Measurements from ENCODE around the gene RAD51B. TPM values are rescaled to one million over a fixed set of nuclear protein-coding genes. Genes with fewer than 3 reads are reported as not detected.

Gene RAD51B
- total and polyA plus RNA-seq, 2 donors = 6.2 to 92.9 TPM

DNA sequence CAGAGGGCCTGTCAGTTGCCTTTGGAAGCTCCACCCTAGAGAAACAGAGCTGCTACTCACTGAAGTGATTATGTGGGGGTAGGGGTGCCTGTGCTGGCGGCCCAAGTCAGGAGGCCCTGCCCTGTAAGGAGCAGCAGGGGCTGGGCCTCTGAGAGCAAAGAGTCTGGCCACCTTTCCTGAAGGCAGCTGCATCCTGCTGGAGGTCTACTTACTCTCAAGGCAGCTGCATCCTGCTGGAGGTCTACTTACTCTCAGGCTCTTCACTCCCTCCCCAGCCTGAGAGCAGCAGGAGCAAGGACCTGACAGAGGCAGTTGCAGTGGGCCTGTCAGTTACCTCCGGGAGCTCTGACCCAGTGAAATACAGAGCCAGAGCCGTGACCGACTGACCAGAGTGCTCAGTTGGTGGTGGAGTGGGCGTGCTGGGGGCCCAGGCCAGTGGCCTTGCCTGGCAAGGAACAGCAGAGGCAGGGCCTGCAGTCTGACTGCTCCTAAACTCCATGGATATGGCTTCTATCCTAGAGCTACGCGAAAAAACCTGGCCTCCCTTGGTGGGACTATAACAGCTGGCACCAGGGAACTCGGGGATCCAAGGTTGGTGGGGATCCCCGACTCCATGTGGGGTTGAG, 32.3 kb downstream of the RAD51B start:
- DNase-seq (ENCODE audit: extremely low spot score) = no peak
- peaks cover 2% of the 10 kb centered on the region for H3K4me1 ChIP-seq (ENCODE audit: insufficient read depth)
- H3K27ac ChIP-seq (ENCODE audit: low read depth) = no peak overlapping the region
- no peaks in the 10 kb centered on the region for H3K36me3 ChIP-seq (ENCODE audit: insufficient read depth)
- no peak overlapping the region for H3K4me3 ChIP-seq (ENCODE audit: low read depth, low read length)
- WGBS = 73% methylated on average over 9 of the region's 9 CpGs

DNA sequence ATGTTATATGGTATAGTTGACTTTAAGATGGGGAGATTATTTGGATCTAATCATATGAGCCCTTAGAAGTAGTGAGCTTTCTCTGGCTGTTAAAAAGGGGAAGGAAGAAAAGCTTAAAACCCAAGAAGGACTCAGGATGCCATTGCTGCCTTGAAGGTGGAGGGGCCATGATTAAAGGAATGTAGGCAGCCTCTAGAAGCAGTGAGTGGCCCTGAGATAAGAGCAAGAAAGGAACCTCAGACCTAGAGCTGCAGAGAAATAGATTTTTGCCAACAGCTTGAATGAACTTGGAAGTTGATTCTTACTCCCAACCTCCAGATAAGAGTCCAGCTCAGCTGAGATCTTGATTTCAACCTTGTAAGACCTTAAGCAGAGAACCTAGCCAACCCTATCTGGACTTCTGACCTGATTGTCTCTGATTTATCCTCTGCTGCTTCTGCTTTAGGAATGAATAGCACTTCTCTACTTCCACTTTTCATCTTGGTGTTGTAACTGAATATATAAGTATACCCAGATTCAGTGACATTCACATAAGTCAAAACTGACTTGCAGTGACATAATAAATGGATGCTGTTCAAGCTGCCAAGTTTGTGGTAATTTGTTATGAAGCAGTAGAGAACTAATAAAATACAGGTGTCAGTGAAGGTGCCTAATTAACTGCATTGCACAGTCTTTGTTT, 33.5 kb downstream of the RAD51B start:
- no peak overlapping the region for H3K4me3 ChIP-seq (ENCODE audit: low read depth, low read length)
- DNase-seq (ENCODE audit: extremely low spot score) = no peak
- H3K27ac ChIP-seq (ENCODE audit: low read depth) = no peak overlapping the region
- H3K36me3 ChIP-seq (ENCODE audit: insufficient read depth) = no peaks in the 10 kb centered on the region
- H3K4me1 ChIP-seq (ENCODE audit: insufficient read depth) = peaks cover 2% of the 10 kb centered on the region

GRCh38 chr14:67853715-67854114, 34.1 kb downstream of the RAD51B start:
- peaks cover 2% of the 10 kb centered on the region for H3K4me1 ChIP-seq (ENCODE audit: insufficient read depth)
- H3K36me3 ChIP-seq (ENCODE audit: insufficient read depth) = no peaks in the 10 kb centered on the region
- no peak overlapping the region for H3K27ac ChIP-seq (ENCODE audit: low read depth)
- 81% methylated on average over 3 of the region's 3 CpGs for WGBS
- no peak overlapping the region for H3K4me3 ChIP-seq (ENCODE audit: low read depth, low read length)
- DNase-seq (ENCODE audit: extremely low spot score) = no peak

GRCh38 chr14:67856827-67857226, 37.2 kb downstream of the RAD51B start:
- WGBS = 64% methylated on average over 2 of the region's 2 CpGs
- DNase-seq (ENCODE audit: extremely low spot score) = peak; percentile 14
- H3K36me3 ChIP-seq (ENCODE audit: insufficient read depth) = no peaks in the 10 kb centered on the region
- no peak overlapping the region for H3K27ac ChIP-seq (ENCODE audit: low read depth)
- peaks cover 2% of the 10 kb centered on the region for H3K4me1 ChIP-seq (ENCODE audit: insufficient read depth)
- H3K4me3 ChIP-seq (ENCODE audit: low read depth, low read length) = no peak overlapping the region

- WGBS = 94% methylated on average over 20 of the region's 20 CpGs
- Histone ChIP-seq H3K27ac (ENCODE audit: low read depth) (no peak overlapping the region), H3K4me3 (ENCODE audit: low read depth, low read length) (no peak overlapping the region), H3K4me1 (ENCODE audit: insufficient read depth) (peaks cover 2% of the 10 kb centered on the region), H3K36me3 (ENCODE audit: insufficient read depth) (no peaks in the 10 kb centered on the region)
- no peak for DNase-seq (ENCODE audit: extremely low spot score)
Measured at GRCh38 chr14:67857778-67858350, 38.3 kb downstream of the RAD51B start.

DNA sequence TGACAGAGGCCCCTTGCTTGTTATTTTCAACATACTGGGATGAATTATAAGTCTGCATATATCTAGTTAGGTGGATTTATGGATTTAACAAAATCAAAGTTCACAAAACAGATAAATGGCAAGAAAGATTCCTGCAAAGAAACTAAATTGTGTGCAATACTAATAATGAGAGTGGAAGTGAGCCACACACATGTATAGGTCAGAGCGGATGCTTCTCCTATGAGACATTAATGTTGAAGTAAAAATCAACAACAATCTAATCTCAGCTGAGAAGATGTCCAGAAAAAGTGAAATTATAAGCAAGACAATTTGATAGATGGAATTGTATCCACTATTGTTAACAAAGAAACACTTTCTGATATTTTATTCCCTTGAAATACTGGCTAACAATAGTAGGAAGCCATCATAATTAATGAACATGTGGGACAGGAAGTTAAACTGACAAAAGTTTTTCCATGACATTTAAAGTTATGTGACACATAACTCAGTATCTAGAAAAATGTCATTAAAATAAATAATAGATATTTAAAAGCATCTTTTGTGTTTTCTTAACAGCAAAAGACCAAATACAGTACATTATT, 39.7 kb downstream of the RAD51B start:
- Histone ChIP-seq H3K4me3 (ENCODE audit: low read depth, low read length) (no peak overlapping the region), H3K4me1 (ENCODE audit: insufficient read depth) (peaks cover 2% of the 10 kb centered on the region)
- WGBS = 86% methylated on average over 1 of the region's 1 CpG

DNA sequence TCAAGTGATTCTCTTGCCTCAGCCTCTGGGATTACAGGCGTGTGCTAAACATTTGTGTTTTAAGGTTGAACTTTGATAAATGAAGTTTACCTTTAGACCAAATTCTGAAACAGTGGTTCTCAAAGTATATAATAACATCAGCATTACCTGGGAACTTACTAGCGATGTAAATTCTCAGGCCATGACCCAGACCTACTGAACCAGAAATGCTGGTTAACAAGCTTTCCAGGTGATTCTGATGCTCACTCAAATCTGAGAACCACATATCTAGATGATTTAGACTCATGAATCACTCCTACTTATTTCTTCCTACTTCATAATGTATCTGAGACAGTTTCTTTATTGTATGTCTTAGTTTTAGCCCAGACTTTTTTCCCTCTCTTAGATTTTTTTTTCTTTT, 43.6 kb downstream of the RAD51B start:
- Histone ChIP-seq H3K4me3 (ENCODE audit: low read depth, low read length) (no peak overlapping the region), H3K4me1 (ENCODE audit: insufficient read depth) (no peaks in the 10 kb centered on the region), H3K27ac (ENCODE audit: low read depth) (no peak overlapping the region), H3K36me3 (ENCODE audit: insufficient read depth) (no peaks in the 10 kb centered on the region)
- WGBS = 90% methylated on average over 2 of the region's 2 CpGs
- no peak for DNase-seq (ENCODE audit: extremely low spot score)

More for the DNA sequence above, 39.7 kb downstream of the RAD51B start:
- no peaks in the 10 kb centered on the region for H3K36me3 ChIP-seq (ENCODE audit: insufficient read depth)
- no peak for DNase-seq (ENCODE audit: extremely low spot score)
- no peak overlapping the region for H3K27ac ChIP-seq (ENCODE audit: low read depth)

GRCh38 chr14:67875175-67876006, 55.8 kb downstream of the RAD51B start:
- Histone ChIP-seq H3K27ac (ENCODE audit: low read depth) (no peak overlapping the region), H3K4me1 (ENCODE audit: insufficient read depth) (no peaks in the 10 kb centered on the region), H3K4me3 (ENCODE audit: low read depth, low read length) (no peak overlapping the region), H3K36me3 (ENCODE audit: insufficient read depth) (no peaks in the 10 kb centered on the region)
- WGBS = 85% methylated on average over 3 of the region's 3 CpGs
- no peak for DNase-seq (ENCODE audit: extremely low spot score)

- Histone ChIP-seq H3K4me3 (ENCODE audit: low read depth, low read length) (no peak overlapping the region), H3K4me1 (ENCODE audit: insufficient read depth) (no peaks in the 10 kb centered on the region), H3K27ac (ENCODE audit: low read depth) (no peak overlapping the region), H3K36me3 (ENCODE audit: insufficient read depth) (no peaks in the 10 kb centered on the region)
- DNase-seq (ENCODE audit: extremely low spot score) = no peak
Measured at GRCh38 chr14:67879026-67879425, 59.4 kb downstream of the RAD51B start.

- DNase-seq (ENCODE audit: extremely low spot score) = no peak
- H3K4me3 ChIP-seq (ENCODE audit: low read depth, low read length) = no peak overlapping the region
- H3K27ac ChIP-seq (ENCODE audit: low read depth) = no peak overlapping the region
- H3K36me3 ChIP-seq (ENCODE audit: insufficient read depth) = no peaks in the 10 kb centered on the region
- no peaks in the 10 kb centered on the region for H3K4me1 ChIP-seq (ENCODE audit: insufficient read depth)
- WGBS = 84% methylated on average over 2 of the region's 2 CpGs
Measured at GRCh38 chr14:67881225-67881624, 61.6 kb downstream of the RAD51B start.

DNA sequence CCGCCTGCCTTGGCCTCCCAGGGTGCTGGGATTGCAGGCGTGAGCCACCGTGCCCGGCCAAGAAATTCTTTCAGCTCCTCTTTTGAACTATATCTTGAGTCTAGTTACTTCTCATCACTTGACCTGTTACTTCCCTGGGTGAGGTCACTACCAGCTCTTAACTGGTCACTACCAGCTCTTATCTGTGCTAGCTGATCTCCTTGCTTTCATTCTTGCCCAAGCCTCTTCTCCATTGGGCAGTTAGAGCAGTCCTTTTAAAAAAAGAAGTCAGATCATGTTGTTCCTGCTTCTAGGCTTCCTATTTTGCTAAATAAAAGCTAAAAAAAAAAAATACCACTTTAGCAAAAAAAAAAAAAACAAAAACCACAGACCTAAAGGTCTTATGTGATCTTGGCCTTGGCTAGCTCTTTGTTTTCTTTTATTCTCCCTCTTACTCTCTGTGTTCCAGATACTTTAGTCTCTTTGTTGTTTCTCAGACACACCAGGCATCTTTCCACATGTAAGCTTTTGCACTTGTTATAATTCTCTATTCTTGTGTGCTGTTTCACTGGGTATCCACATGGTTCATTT, 63.5 kb downstream of the RAD51B start:
- Histone ChIP-seq H3K27ac (ENCODE audit: low read depth) (no peak overlapping the region), H3K36me3 (ENCODE audit: insufficient read depth) (no peaks in the 10 kb centered on the region), H3K4me3 (ENCODE audit: low read depth, low read length) (no peak overlapping the region), H3K4me1 (ENCODE audit: insufficient read depth) (no peaks in the 10 kb centered on the region)
- 86% methylated on average over 4 of the region's 4 CpGs for WGBS
- DNase-seq (ENCODE audit: extremely low spot score) = no peak

DNA sequence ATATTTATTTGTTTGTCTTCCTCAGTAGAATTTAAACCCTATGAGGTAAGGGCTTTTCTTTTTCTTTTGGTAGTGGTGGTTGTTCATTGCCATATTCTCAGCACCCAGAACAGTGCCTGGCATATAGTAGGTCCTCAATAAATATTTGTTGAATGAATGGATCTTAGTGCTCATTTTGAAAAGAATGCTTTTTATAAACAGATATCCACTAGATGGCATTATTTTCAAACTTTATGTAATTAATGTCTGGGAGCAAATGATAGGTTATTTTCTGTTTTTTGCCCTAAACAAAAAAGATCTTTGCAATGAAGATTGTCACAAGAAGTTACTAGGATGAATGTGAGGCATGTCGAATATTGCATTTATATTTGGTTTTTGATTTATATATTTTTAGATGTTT, 64.1 kb downstream of the RAD51B start:
- Histone ChIP-seq H3K4me1 (ENCODE audit: insufficient read depth) (no peaks in the 10 kb centered on the region), H3K36me3 (ENCODE audit: insufficient read depth) (no peaks in the 10 kb centered on the region), H3K27ac (ENCODE audit: low read depth) (no peak overlapping the region), H3K4me3 (ENCODE audit: low read depth, low read length) (no peak overlapping the region)
- DNase-seq (ENCODE audit: extremely low spot score) = no peak
- WGBS = 53% methylated on average over 1 of the region's 1 CpG

GRCh38 chr14:67886191-67886590, 66.6 kb downstream of the RAD51B start:
- 80% methylated on average over 2 of the region's 2 CpGs for WGBS
- H3K4me3 ChIP-seq (ENCODE audit: low read depth, low read length) = no peak overlapping the region
- H3K4me1 ChIP-seq (ENCODE audit: insufficient read depth) = no peaks in the 10 kb centered on the region
- H3K27ac ChIP-seq (ENCODE audit: low read depth) = no peak overlapping the region
- no peaks in the 10 kb centered on the region for H3K36me3 ChIP-seq (ENCODE audit: insufficient read depth)
- DNase-seq (ENCODE audit: extremely low spot score) = no peak

Data from urinary bladder (tissue), 4 donors.